ENCODE measurements around the gene TMEM26.
"Not testable (repeated sequence)": the region's sequence is repeated elsewhere in the genome, so short reads cannot be mapped to it uniquely, and the experiment has no call there.

TMEM26 gene

DNA sequence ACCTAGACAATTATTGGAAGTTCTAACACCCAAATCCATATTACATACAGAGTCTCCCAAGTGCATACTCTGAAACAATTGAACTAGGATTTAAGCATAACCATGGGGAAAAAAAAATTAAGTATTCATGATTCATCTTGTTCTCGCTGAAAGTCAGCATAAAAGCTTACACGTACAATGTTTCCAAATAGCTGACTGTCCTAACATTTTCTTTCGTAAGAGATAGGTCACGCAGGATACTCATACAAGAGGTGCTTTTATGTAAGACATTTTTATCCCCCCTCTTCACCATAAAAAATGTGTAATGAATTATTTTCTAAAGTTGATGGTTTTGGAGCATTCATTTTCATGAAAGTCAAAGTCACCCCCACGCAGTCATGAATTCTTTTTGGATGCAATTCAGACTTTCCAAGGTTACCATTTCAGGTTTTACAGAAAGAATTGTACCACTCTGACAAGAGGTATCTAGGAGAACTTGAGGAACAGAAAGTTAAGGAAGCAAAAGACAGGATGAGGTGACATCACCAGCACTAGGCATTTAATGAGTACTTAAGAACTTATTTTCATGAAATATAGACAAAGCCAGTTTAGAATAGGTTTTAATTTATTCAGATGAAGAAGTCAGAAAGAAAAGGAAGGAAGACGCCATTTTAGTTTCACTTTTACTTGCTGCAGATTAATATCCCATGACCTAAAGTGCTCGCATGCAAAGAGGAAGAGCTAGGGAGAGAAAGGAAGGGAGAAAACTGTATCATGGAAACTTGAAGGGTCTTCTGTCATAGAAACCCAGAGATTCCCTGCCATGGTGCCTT lies 55.8 kb downstream of the TMEM26 start:
- FAIRE-seq: no peak

DNA sequence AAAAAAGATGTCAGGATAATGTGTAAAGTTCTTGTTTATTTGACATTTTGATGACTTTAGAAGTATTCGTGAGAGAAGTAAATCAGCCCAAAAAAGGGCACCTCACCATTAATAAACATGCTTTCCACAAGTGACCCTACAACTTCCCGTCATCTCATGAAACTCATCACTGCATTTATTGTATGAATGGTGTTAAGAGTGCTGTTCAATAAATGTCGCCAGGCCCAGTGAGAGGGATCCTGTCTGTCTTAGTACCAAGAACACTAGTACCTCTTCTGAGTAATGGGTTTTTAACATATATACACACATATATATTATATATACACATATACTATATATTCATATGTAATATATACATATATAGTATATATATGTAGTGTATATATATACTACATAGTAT lies 61.9 kb downstream of the TMEM26 start:
- FAIRE-seq: no peak

DNA sequence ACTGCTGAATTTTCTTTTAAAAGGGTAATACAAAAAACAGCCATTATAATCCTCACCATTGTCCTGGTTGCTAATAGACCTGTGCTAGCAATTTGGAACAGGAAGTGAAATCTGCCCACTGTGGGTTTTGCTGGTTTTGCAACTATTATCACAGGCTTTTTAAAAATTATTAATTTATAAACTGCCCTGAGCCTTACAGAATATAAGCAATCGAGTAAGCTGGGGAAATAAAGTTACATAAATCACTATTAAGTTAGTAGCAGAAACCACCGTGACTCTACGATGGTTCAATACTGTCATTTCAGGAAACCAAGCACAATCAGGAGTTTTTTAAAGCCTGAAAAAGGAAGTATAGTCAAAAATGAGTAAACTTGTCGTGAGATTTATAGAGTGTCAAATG lies 62.3 kb downstream of the TMEM26 start:
- no peak for FAIRE-seq

DNA sequence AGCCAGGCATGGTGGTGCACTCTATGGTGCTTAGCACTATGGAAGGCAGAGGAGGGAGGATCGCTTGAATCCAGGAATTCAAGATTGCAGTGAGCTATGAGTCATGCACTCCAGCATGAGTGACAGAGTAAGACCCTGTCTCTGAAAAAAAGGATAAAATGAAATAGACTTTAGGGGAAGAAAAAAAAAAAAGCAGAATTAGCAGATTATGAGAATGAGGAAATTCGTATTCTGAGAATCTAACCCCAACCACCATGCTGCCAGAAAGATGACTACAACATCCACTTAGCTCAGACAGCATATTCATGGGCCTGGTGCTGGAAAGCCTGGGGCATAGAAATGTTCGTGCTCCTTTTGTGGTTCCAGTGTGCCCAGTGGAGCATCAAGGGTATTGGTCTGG lies 63.3 kb downstream of the TMEM26 start:
- FAIRE-seq: no peak

DNA sequence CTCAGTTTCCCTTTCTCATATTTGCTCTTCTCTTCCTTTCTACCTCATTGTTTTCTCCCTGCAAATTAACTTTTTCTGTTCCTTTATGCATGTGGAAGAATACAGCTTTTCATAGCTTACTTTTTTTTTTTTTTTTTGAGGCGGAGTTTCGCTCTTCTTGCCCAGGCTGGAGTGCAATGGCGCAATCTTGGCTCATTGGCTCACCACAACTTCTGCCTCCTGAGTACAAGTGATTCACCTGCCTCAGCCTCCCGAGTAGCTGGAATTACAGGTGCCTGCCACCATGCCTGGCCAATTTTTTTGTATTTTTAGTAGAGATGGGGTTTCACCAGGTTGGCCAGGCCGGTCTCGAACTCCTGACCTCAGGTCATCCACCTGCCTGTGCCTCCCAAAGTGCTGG lies 64.2 kb downstream of the TMEM26 start:
- not testable (repeated sequence) for FAIRE-seq

DNA sequence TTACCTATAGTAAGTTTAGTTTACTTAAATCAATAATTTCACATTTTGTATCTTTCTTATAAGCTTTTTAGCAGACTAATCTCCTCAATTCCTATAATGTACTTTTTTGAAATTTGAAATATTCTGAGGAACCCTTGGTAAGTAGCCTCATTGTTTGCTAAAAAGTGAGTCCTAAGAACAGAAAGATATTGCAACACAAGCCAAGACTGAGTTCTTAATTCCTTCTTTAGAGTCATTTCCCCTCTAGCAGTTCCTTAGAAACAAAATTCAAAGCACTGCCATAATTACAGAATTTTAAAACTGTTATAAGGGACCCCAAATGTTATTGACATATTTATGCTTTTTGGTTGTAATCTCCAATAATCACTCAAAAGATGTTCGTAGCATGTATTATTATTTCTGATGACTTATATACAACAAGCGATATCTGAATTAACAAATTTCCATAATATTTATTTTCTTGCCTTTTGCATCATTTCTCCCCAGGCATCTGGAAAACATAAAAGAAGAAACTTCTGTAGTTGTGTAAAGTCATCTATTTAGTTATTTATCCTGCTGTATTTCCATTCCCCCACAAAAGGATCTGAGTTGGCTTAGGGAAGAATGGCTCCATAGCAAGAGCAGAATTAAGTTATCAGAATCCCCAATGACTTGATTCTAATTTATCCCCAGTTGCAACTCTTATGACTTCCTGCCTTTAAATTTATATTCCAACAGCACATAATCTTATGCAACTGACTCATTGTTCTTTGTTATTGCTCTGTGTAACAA lies 67.8 kb downstream of the TMEM26 start:
- FAIRE-seq: no peak

DNA sequence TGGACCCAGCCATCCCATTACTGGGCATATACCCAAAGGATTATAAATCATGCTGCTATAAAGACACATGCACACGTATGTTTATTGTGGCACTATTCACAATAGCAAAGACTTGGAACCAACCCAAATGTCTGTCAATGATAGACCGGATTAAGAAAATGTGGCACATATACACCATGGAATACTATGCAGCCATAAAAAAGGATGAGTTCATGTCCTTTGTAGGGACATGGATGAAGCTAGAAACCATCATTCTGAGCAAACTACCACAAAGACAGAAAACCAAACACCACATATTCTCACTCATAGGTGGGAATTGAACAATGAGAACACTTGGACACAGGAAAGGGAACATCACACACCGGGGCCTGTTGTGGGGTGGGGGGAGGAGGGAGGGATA lies 72.0 kb downstream of the TMEM26 start:
- FAIRE-seq: not testable (repeated sequence)

DNA sequence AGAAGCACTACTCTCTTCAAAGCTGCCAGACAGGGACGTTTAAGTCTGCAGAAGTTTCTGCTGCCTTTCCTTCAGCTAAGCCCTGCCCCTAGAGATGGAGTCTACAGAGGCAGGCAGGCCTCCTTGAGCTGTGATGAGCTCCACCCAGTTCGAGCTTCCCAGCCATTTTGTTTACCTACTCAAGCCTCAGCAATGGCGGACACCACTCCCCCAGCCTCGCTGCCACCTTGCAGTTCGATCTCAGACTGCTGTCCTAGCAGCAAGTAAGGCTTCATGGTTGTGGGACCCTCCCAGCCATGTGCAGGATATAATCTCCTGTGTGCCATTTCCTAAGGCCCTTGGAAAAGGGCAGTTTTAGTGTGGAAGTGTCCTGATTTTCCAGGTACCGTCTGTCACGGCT lies 74.3 kb downstream of the TMEM26 start:
- FAIRE-seq: no peak

DNA sequence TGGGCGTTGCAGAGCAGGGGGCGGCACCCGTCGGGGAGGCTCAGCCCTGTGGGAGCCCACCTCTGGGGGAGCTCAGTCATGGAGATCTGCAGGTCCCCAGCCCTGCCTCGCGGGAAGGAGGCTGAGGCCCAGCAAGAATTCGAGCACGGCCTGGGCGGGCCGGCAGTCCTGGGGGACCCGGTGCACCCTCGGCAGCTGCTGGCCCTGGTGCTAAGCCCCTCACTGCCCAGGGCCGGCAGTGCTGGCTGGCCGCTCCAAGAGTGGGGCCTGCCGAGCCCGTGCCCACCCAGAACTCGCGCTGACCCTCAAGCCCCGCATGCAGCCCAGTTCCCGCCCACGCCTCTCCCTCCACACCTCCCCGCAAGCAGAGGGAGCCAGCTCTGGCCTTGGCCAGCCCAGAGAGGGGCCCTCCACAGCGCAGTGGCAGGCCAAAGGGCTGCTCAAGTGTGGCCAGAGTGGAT lies 76.2 kb downstream of the TMEM26 start:
- FAIRE-seq: no peak

DNA sequence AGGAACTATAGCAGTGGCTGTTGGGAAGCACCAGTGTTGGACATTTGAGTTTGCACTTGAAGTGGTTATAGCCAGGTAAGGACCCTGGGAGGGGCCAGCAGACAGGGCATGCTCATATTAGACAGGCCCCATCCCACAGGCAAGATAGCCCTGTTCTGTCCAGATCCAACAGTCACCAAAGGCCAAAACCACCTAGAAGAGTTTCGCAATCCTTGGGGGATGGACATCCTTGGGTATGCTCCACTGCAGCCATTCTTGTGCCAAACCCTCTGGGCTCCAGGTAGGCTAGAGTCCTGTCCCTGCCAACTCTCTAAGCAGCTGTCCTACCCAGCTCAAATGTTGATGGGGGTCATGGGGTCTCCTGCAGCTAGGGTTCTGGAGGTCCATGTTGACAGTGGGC lies 76.8 kb downstream of the TMEM26 start:
- no peak for FAIRE-seq

DNA sequence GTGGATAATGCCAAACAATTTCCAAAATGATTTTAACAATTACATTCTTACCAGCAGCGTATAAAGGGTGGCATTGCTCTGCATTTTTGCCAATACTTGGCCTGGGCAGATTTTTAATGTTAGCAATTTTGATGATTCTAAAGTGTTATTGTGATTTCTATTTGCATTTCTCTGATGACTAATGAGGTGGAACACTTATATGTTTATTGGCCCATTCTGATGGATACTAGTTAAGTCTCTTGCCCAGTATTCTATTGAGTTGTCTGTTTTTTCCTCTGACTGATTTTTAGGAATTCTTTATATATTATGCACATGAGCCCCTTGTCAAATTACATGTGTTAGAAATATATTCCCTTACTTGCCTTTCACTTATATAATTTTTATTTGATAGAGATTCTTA lies 86.8 kb downstream of the TMEM26 start:
- no peak for FAIRE-seq

DNA sequence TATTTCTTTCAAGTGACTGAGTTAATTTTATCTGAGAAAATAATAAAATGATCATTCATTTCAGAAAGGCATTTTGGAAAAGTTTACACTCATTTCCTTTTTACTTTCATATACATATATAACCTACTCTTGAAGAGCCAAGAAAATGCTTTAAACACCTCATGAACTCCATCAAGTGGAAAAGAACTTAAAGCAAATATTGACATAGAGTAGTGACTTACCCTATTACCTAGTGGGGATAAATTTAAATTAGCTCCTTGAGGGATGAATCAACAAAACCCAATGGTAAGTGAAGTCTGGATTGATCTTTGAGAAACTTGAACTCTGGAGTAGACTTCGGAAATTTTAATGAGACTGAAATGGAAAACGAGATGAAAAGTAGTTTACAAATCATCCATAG lies 88.6 kb downstream of the TMEM26 start:
- FAIRE-seq: no peak

DNA sequence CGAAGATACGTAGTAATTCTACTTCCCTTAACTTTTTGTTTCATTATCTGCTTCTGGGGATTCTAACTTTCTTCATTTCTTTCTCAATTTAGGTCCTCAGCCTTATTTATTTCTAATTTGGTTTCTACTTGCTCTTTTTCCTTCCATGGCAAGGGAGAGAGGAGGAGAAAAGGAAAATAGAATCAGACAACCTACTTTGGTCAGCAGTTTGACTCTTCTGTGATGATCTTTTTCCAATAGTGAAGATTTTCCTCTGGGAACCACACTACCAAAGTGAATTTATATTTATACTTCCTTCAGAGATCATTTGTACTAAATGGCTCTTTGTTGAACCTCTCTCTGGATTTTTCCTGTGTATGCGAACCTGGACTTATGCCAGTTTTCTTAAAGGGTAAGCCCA lies 90.2 kb downstream of the TMEM26 start:
- no peak for FAIRE-seq

DNA sequence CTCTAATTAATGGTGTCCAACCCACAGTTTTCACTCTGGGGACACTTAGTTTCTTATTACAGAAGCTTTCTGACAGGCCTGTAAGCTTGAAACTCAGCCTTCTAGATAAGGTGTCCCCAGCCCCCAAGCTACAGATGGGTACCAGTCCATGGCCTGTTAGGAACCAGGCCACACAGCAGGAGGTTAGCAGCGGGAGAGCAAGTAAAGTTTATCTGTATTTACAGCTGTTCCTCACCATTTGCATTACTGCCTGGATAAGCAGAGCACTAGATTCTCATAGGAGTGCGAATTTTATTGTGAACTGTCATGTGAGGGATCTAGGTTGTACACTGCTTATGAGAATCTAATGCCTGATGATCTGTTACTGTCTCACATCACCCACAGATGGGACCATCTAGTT lies 93.7 kb downstream of the TMEM26 start:
- no peak for FAIRE-seq

DNA sequence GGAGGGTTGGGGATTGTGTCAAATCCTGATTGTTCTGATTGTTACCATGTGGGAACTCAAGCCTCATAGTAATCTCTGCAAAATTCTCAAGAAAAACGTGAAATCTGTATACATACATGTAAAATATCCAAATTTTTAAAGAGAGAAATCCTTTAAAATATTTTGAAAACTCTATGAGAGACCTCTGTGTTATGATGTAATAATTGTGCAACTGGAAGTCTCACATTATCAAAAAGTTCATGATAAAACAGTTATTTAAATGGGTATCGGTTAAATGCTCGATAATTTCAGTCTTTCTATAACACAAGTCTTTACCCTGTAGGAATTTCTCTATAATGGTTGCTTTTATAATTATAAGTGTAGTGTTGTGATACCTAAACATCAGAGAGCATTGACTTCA lies 95.5 kb downstream of the TMEM26 start:
- FAIRE-seq: no peak
